Neural crest cell (in vitro differentiated cells): ENCODE data around the gene CACNA2D1. TPM values are rescaled to one million over a fixed set of nuclear protein-coding genes. Genes with fewer than 3 reads are reported as not detected.

Experiments
- DNase-seq: peaks from one replicate; pipeline ENCODE4 v3.0.0; 2021; ENCODE audit warnings: low read depth, mixed read lengths, low spot score
- H3K27ac Mint-ChIP-seq: one replicate; pipeline ENCODE4 v1.8.0; 2021; ENCODE audit warnings: mild to moderate bottlenecking, mixed read lengths; ENCODE audit not compliant: unreplicated experiment
- H3K27me3 Mint-ChIP-seq: 2 replicates; pipeline ENCODE4 v1.8.0; 2021; ENCODE audit warnings: low read depth, mild to moderate bottlenecking, mixed read lengths
- H3K36me3 Mint-ChIP-seq: 2 replicates; pipeline ENCODE4 v1.8.0; 2021; ENCODE audit warnings: low read depth, mild to moderate bottlenecking, mixed read lengths
- H3K4me1 Mint-ChIP-seq: 2 replicates; pipeline ENCODE4 v1.8.0; 2021; ENCODE audit warnings: mixed read lengths
- H3K4me3 Mint-ChIP-seq: one replicate; pipeline ENCODE4 v1.8.0; 2021; ENCODE audit warnings: mild to moderate bottlenecking, mixed read lengths
- H3K9me3 Mint-ChIP-seq: 2 replicates; pipeline ENCODE4 v1.8.0; 2021; ENCODE audit warnings: mixed read lengths
- total RNA-seq: library from RNA; stranded (reverse); gene quantifications from 2 replicates; pipeline ENCODE4 v1.2.1, GENCODE V29; 2021
- TF ChIP-seq, protein P1 (sequence below): fragments of 200-600 bp; sonication (generic); conservative IDR thresholded peaks from 2 replicates; pipeline ENCODE4 v1.5.0; 2021; ENCODE audit warnings: antibody characterized with exemption, mild to moderate bottlenecking

The CACNA2D1 gene
- total RNA-seq, 1 donor from 2014 or later, result 4.5 TPM

DNA sequence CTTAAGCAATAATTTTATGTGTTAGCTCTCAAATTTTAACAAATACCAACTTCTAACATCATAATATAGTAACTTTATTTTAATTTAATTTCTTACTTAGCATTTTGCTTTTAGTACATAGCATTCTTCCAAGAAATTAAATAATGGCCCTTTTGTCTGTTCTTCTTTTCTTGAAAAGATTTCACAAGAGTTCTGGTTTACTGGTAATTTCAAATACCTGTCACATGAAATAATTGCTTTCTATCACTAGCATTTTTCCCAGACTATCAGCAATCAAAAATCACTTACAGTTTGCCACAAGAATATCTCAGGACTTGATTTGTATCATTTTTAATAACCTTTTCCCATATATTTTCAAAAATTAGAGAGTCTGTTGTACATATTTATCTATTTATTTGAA lies 193.0 kb downstream of the CACNA2D1 start:
- H3K4me3 Mint-ChIP-seq, result no peak overlapping the region
- H3K36me3 Mint-ChIP-seq, result no peaks in the 10 kb centered on the region
- H3K9me3 Mint-ChIP-seq, result no peaks in the 10 kb centered on the region
- TF ChIP-seq, protein P1, sequence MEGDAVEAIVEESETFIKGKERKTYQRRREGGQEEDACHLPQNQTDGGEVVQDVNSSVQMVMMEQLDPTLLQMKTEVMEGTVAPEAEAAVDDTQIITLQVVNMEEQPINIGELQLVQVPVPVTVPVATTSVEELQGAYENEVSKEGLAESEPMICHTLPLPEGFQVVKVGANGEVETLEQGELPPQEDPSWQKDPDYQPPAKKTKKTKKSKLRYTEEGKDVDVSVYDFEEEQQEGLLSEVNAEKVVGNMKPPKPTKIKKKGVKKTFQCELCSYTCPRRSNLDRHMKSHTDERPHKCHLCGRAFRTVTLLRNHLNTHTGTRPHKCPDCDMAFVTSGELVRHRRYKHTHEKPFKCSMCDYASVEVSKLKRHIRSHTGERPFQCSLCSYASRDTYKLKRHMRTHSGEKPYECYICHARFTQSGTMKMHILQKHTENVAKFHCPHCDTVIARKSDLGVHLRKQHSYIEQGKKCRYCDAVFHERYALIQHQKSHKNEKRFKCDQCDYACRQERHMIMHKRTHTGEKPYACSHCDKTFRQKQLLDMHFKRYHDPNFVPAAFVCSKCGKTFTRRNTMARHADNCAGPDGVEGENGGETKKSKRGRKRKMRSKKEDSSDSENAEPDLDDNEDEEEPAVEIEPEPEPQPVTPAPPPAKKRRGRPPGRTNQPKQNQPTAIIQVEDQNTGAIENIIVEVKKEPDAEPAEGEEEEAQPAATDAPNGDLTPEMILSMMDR, result no peak
- H3K27ac Mint-ChIP-seq, result no peak overlapping the region
- no peak for DNase-seq
- no peaks in the 10 kb centered on the region for H3K4me1 Mint-ChIP-seq
- no peaks in the 10 kb centered on the region for H3K27me3 Mint-ChIP-seq

DNA sequence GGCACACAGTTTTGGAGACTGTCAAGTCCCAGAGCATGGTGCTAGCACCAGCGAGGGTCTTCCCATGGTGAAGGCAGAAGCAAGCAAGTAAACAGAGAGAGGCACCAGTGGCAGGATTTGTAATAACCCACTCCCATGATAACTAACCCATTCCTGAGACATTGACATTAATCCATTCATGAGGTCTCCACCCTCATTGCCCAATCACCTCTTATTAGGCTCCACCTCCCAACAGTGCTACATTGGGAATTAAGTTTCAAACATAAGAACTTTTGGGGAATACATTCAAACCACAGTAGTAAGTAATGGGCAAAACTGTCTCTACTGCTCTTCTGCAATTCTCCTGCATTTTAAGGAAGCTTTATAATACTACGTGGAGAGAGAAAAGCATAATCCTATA lies 193.6 kb downstream of the CACNA2D1 start:
- Mint-ChIP-seq H3K4me1 (no peaks in the 10 kb centered on the region), H3K27me3 (no peaks in the 10 kb centered on the region), H3K9me3 (no peaks in the 10 kb centered on the region), H3K36me3 (no peaks in the 10 kb centered on the region), H3K4me3 (no peak overlapping the region), H3K27ac (no peak overlapping the region)
- DNase-seq, result no peak
- TF ChIP-seq, protein P1, result no peak

DNA sequence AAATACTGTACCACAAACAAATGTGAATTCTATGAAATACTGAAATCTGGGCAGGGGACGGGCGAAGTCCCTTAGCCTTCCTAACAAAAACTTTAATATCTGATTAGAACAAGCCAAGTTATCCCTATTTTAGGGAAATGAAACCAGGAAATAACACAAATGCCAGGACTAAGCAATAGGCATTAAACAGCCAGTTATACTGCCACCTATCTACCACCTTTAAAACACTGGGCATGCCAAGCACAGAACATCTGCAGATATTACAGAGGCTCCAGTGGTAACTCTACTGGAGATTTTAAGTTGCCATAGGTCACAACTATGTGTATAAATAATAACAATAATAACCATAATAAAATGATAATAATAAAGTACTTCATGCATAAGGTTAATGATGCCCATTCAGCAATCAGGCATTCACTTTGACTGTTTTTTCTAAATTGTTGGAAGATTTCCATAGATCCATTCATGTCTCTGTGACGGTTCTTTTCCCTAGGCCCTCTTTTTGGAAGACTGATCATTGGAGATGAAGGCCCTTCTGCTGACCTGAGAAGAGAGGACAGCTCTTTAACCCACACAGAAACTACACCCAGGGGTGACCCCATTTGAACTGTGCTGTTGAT lies 195.7 kb downstream of the CACNA2D1 start:
- no peaks in the 10 kb centered on the region for H3K27me3 Mint-ChIP-seq
- H3K27ac Mint-ChIP-seq, result no peak overlapping the region
- H3K4me1 Mint-ChIP-seq, result no peaks in the 10 kb centered on the region
- H3K36me3 Mint-ChIP-seq, result no peaks in the 10 kb centered on the region
- TF ChIP-seq, protein P1, result peak; percentile 45
- H3K9me3 Mint-ChIP-seq, result no peaks in the 10 kb centered on the region
- no peak for DNase-seq
- no peak overlapping the region for H3K4me3 Mint-ChIP-seq

DNA sequence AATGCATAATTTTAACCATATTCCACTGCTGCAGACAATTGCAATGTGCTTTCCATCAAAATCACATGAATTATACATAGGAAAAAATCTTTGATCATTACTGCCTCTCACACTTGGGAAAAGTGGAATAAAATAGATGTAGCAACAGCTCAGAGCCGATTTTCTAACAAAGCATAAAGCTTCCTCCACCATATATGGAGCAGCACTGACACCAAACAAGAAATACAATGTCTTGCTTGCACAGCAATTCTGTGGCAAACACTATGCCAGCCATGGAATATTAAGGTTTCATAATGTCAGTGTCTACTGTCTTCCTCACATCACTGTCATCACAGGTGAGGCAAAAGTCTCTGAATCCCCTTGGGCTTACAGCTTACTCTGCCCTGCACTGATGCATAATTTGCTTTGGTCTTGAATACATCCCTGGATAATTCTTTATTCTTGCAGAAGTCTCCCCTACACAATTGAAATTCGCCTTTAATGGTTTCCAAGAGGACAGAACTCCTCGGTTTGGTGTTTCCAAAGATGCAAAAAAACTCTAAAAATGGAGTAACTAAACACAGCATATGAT lies 198.5 kb downstream of the CACNA2D1 start:
- H3K4me3 Mint-ChIP-seq, result no peak overlapping the region
- TF ChIP-seq, protein P1, result no peak
- no peak for DNase-seq
- no peaks in the 10 kb centered on the region for H3K27me3 Mint-ChIP-seq
- no peaks in the 10 kb centered on the region for H3K4me1 Mint-ChIP-seq
- H3K36me3 Mint-ChIP-seq, result no peaks in the 10 kb centered on the region
- H3K27ac Mint-ChIP-seq, result no peak overlapping the region
- H3K9me3 Mint-ChIP-seq, result no peaks in the 10 kb centered on the region

DNA sequence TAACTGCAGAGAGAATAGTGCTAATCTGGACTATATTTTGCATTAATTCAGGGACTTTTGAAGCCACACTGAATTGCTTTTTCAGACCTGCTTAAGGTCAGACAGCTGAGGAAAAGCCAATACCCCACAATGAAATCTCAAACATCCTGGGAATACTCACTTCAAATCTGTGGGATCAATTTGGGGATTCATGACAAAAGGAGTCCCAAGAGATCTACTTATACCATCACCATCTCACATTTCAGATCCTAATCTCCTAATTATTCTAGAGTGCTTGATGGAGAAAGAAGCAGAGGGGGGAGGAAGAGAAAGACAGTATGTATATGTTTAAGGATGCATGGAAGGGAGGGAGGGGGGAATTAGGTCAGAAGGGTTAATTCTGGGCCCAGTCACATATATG lies 202.2 kb downstream of the CACNA2D1 start:
- no peak for DNase-seq
- no peaks in the 10 kb centered on the region for H3K4me1 Mint-ChIP-seq
- TF ChIP-seq, protein P1, result no peak
- no peak overlapping the region for H3K27ac Mint-ChIP-seq
- no peak overlapping the region for H3K4me3 Mint-ChIP-seq
- H3K27me3 Mint-ChIP-seq, result peaks cover under 1% of the 10 kb centered on the region
- H3K36me3 Mint-ChIP-seq, result no peaks in the 10 kb centered on the region
- no peaks in the 10 kb centered on the region for H3K9me3 Mint-ChIP-seq
